Measurements from ENCODE around the gene LSAMP. TPM values are rescaled to one million over a fixed set of nuclear protein-coding genes. Genes with fewer than 3 reads are reported as not detected.

The LSAMP gene
- total RNA-seq, 1 experiment from 2014 or later = 0.90 TPM

- no peak overlapping the region for H3K23ac ChIP-seq (ENCODE audit: insufficient read length, low read depth, low read length)
- no peak overlapping the region for H3T11ph ChIP-seq (ENCODE audit: low read length)
- no CpG with 5 or more reads among the region's 3 CpGs for WGBS (ENCODE audit: extremely low coverage, insufficient read length, low lambda C conversion rate)
- Mint-ChIP-seq H3K4me3 (no peak overlapping the region), H3K4me1 (peaks cover 7 to 10% of the 10 kb centered on the region in 2 experiments), H3K27me3 (ENCODE audit: low read depth) (no peaks in the 10 kb centered on the region; the same call in 1 of the 2 replicates), H3K27ac (no peak overlapping the region), H3K9me3 (no peaks in the 10 kb centered on the region), H3K36me3 (ENCODE audit: insufficient read depth in 1 of 3, low read depth in 3 of 3) (no peaks in the 10 kb centered on the region)
- no peaks in the 10 kb centered on the region for H3K4me1 ChIP-seq (ENCODE audit: insufficient read depth, low read length)
- no peak overlapping the region for H2BK20ac ChIP-seq (ENCODE audit: low read depth, low read length, poor library complexity, severe bottlenecking)
- no peak overlapping the region for H4K91ac ChIP-seq (ENCODE audit: insufficient read length, low read depth, low read length)
- H2BK120ac ChIP-seq (ENCODE audit: low read depth, low read length, poor library complexity, severe bottlenecking) = no peak overlapping the region
- H3K27me3 ChIP-seq (ENCODE audit: insufficient read depth, low read length) = no peaks in the 10 kb centered on the region
- no peak overlapping the region for H3K4ac ChIP-seq (ENCODE audit: low read depth, low read length)
- no peaks in the 10 kb centered on the region for H3K9me3 ChIP-seq (ENCODE audit: control insufficient read depth, low read depth, low read length)
- no peak overlapping the region for H3K27ac ChIP-seq (ENCODE audit: insufficient read length, low read depth, low read length)
- H2BK15ac ChIP-seq (ENCODE audit: low read depth, low read length) = no peak overlapping the region
- no peak overlapping the region for H2AFZ ChIP-seq (ENCODE audit: low read length)
- no peaks in the 10 kb centered on the region for H4K20me1 ChIP-seq (ENCODE audit: control insufficient read depth, insufficient read depth, insufficient read length)
- H3K14ac ChIP-seq (ENCODE audit: insufficient read depth, low read length) = no peak overlapping the region
- no peaks in the 10 kb centered on the region for H3K79me1 ChIP-seq (ENCODE audit: insufficient read depth, low read depth, low read length, poor library complexity, severe bottlenecking)
- no peak for DNase-seq
- no peak overlapping the region for H4K8ac ChIP-seq (replicated peaks; ENCODE audit: insufficient read length, low read depth, low read length)
- no peak overlapping the region for H3K4me2 ChIP-seq (ENCODE audit: insufficient read depth, insufficient read length, low read length)
- no peaks in the 10 kb centered on the region for H3K79me2 ChIP-seq (ENCODE audit: insufficient read depth, low read length)
- TF ChIP-seq CTCF (conservative IDR thresholded peaks at IDR 0.05) = no peak
- no peak overlapping the region for H2BK5ac ChIP-seq (ENCODE audit: insufficient read length, low read length)
- H3K23me2 ChIP-seq (ENCODE audit: insufficient read length, low read depth, low read length, poor library complexity, severe bottlenecking) = no peaks in the 10 kb centered on the region
- no peak overlapping the region for H3K18ac ChIP-seq (ENCODE audit: insufficient read length, low read depth, low read length)
- no peak overlapping the region for H2BK12ac ChIP-seq (ENCODE audit: insufficient read length, low read depth, low read length)
- no peak overlapping the region for H3K56ac ChIP-seq (ENCODE audit: insufficient read length, low read depth, low read length)
- H2AK5ac ChIP-seq (ENCODE audit: insufficient read length, low read length) = no peak overlapping the region
- no peak overlapping the region for H4K5ac ChIP-seq (ENCODE audit: insufficient read length, low read depth, low read length)
- H3K9ac ChIP-seq (ENCODE audit: extremely low read depth, insufficient read length, low read length) = no peak overlapping the region
Measured at GRCh38 chr3:116423374-116423773, 21.9 kb downstream of the LSAMP start.
